Femur (tissue), 1 donor: Measurements from ENCODE around the gene RAB15.
A peak's percentile ranks its signal among the peaks of the same experiment; 100 is the strongest.

ENCODE experiments used
- DNase-seq: peaks from one replicate; pipeline ENCODE4 v3.0.0-alpha.2; 2017

RAB15 gene

DNA sequence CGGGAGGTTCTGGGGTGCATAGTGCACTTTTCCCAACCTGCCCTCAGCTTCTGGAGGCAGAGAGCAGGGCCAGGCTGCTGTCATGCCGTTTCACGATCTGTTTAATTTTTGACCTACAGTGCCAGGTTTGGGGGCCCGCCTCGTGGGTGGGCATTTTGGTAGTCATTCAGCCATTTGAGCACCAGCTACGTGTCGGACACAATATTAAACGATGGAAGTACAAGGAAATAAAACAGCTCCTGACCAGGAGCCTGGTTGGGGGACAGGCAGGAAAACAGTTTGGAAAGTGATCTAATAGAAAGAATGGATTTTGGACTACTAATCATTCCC, 15.3 kb upstream of the RAB15 start:
- DNase-seq = no peak

DNA sequence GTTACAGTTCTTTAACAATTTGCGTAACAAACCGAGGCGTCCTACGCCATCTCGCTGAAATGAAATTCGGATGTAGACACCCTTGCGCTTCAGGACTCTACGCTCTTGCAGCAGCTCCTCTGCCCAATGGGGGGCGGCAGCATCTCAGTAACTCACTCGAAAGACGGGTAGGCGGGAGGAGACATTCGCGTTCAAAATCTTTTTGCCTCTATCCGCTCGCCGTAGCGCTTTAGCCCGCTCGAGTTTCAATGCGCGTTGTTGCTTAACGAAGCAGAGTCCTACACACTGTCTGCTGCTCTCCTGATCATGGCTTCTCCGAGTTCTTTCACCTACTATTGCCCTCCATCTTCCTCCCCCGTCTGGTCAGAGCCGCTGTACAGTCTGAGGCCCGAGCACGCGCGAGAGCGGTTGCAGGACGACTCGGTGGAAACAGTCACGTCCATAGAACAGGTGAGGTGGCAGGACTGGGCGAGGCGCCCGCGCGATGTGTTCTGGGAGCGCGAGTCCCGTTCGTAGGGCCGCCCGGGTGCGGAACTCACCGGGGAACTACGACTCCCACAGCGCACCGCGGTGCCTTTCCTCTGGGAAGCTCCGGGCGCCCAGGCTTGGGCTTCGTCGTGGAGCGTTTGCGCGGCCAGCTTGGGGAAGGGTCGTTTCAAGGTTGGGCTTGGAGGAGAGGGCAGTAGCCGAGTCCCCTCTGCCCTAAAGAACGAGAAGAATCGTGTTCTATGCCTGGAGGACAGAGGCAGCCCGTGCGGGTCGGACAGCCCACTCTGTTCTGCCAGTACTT, 14.7 kb upstream of the RAB15 start, which contains the start of gene FNTB:
FNTB (plus strand) TSS at position 248 of the 790 bp plus-strand sequence; CDS start at position 307, 59 bp downstream.
- DNase-seq = peak; percentile 98

GRCh38 chr14:64983439-64984310, 11.5 kb upstream of the RAB15 start:
- DNase-seq = no peak

- DNase-seq = no peak
Observed at GRCh38 chr14:64979336-64980074, 7.4 kb upstream of the RAB15 start.

DNA sequence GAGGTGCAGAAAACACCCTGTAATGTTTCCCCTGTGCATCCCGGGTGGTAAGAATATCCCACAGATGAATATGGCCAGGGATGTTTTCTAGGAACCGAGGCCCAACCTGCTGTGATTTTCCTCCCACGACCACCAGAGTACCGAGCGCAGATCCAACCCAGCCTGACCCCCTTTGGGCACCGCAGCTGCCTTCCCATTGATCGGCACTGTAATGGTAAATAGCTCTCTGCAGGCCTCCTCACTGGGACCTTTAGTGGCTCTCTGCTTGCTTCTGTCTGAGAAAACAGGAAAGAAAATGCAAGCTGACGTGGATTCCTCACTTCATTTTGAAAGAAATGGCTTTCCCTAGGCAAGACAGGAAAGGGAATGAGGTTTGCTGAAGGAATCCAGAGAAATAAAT, 2.4 kb upstream of the RAB15 start:
- DNase-seq = no peak

DNA sequence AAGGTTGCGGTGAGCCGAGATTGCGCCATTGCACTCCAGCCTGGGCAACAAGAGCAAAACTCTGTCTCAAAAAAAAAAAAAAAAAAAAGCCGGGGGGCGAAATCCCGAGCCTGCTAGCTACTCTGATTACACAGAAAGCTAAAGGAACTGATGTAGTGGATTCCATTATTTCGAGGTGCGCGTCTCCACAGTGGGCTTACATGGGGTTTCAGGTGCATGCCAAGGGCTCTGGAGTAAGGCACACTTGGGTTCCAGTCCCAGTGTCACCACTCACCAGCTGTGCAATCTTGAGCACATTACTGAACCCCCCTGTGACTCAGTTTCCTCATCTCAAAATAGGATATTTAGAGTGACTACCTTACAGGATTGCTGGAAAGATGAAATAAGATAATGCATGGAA, 1.7 kb upstream of the RAB15 start:
- no peak for DNase-seq

- no peak for DNase-seq
Observed at GRCh38 chr14:64973026-64973442, 898 bp upstream of the RAB15 start.

DNA sequence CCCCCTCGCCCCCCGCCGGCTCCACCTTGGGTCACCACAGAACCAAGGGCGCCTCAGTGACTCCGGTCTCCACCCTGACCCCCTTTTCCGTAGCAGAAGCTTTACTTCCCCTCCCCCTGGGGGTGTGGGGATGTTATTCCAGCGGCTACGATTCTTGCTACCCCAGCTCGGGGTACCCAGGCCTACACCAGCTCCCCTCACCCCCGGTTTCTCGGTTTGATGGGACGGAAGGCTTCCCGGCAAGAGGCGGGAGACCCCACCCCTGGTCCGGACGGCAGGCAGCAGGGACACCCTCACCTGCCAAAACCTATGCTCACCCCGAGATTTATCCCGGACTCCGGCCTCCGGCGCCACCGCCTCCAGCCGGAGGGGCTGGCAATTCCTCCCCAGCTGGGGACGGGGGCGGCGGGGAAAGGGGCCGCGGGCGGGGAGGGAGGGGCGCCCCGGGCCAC, 619 bp downstream of the RAB15 start:
- peak; percentile 54 for DNase-seq

DNA sequence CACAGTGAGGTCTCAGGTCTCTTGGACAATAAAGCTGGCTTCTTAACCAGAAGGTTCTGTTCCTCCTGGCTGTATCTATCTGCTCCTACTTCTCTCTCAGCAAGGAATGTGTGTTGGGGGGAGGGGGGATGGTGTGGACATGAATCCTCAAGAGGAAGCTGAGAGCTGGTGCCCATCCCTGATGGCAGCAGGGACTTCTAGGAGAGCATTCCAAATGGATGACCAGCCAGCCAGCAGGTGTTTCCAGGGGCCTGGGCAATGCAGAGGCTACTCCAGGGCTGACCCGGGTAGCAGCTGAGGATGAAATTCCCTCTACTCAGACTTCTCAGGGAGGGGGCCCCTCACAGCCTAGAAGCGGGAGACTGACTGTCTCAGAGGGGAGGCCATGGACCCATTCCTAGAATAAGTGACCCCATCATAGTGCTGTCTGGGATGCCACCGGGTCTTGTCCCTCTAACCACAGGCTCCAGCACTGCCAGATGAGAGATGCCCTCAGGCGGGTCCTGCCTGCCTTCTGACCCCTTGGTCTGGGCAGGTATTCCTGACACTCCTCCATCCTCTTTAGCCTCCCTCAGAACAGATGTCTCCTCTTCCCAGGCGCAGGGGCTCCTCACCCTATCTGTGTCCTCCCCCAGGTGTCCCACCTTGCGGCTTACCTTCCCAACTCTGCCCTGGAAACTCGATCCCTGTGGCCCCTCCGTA, 1.2 kb downstream of the RAB15 start:
- DNase-seq = peak; percentile 45

- no peak for DNase-seq
Observed at GRCh38 chr14:64970041-64970440, 2.1 kb downstream of the RAB15 start.

- DNase-seq = no peak
Observed at GRCh38 chr14:64968651-64969050, 3.5 kb downstream of the RAB15 start.

- no peak for DNase-seq
Observed at GRCh38 chr14:64968167-64968566, 4.0 kb downstream of the RAB15 start.

GRCh38 chr14:64966976-64967375, 5.2 kb downstream of the RAB15 start:
- no peak for DNase-seq

DNA sequence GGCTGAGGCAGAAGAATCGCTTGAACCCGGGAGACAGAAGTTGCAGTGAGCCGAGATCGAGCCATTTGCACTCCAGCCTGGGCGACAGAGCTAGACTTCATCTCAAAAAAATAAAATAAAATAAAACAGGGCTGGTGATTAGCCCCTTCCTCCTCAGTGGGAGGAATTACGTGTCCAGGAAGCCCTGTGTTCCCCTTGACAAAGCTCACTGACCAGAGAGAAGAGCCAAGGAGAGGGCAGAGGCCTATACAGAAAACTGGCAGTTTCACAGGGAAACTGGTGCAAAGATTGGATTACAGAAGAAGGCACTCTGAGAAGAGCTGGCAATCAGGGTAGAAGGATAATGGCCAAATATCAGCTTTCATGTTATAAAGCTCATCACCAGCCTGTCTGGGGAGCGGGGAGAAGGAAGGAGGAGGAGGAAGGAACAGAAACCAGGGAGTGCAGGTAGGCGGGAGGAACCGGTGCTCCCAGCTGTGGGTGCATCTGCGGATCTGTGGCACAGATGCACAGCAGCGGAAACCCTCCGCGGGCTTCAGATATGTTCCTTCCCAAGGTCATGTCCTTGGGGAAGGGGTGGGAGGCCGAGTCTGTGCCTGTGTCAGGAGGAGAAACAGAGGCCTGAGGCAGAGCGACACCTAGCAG, 6.7 kb downstream of the RAB15 start:
- no peak for DNase-seq

- no peak for DNase-seq
Observed at GRCh38 chr14:64963611-64964010, 8.5 kb downstream of the RAB15 start.

DNA sequence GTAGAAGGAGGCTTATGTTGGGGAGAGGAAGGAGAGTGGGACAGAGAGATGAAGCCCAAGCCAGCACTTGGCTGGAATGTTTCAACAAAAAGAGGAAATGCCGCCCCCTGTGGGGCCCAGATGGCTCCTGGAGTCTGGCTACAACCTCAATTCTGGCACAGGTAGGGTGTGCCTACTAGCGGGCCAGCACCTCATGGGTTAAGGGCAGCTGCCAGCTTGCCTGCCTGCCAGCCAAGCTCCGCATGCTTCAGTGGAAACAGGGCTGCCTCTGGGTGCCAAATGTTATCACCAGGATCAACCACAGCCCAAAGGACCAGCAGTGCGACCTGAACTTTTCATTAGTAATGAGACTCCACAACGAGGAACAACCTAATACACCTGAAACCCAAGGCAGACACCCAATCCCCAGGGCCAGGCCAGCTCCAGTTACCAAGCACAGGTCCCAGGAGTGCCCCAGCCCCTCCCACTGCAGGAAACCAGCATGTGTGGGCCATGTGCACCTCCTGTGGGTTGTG, 11.3 kb downstream of the RAB15 start:
- no peak for DNase-seq

DNA sequence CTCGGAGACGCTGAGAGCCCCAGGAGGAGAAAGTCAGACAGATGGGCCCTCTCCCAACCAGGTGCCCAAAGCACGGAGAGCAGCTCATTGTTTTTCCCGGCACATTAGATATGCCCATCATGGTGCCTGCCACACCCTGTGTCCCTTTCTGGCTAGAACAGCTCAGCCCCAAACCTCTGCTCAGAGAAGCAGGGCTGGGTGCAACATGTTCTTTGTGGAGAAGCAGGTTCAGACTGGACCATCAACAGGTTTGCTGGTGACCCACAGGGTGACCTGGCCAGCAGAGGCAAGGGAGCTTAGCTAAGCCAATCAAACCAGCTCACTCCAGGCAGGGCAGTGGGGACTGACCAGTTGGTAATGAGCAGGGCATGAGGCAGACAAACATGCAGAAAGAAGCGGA, 13.4 kb downstream of the RAB15 start:
- DNase-seq = no peak

DNA sequence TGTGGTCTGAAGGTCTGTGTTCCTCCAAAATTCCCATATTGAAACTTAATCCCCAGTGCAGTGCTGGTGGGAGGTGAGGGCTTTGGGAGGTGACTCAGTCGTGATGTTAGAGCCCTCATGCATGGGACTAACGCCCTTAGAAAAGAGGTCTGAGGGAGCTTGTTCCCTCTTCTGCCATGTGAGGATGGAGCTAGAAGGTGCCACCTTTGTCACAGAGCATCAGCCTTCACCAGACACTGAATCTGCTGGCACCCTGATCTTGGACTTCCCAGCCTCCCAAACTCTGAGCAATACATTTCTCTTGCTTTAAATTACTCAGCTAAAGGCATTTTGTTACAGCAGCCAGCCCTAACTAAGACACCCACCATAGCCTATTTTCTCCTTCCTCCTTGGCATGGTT, 13.9 kb downstream of the RAB15 start:
- no peak for DNase-seq

DNA sequence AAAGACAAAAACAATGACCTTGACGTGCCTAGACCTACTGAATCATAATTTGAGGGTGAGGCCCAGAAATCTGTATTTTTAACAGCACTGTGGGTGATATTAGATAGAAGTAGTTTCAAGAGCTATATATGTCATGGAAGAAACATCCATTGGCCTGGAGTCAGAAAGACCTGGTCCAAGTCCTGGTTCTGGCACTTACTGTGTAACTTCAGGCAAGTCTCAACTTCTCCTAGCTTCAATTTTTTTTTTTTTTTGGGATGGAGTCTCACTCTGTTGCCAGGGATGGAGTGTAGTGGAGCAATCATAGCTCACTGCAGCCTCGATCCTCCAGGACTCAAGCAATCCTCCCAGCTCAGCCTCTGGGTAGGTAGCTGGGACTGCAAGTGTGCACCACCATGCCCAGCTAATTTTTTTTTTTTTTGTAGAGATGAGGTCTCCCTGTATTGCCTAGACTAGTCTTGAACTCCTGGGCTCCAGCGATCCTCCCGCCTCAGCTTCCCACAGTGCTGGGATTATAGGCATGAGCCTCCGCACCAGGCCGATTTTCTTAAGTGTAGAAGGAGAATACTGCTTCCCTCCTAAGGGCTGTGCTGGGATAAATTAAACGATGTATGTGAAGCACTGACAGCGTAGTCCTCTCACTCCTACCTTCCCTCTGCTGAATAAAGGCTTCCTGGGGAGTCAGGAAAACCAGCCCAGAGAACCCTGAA, 15.3 kb downstream of the RAB15 start:
- DNase-seq = no peak

DNA sequence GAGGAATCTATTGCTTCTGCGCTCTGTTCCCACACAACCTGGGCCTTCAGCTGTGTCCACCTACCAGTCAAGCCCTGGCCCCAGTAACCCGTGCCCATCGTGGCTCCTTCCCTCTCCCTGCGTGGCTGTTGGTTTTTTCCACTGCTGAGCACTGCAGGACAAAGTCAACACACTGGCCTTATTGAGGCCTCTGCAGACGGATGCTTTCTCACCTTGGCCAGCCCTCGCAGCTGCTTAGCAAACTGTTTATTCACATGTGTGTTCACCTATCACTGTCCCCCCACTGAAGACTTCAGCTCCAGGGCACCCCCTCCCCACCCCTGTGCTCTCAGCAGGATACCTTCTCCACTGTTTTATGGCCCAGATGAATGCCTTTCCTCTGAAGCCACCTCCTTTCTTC, 16.8 kb downstream of the RAB15 start:
- no peak for DNase-seq
